HG03469 (cell line): ENCODE measurements around the gene VPS45.

Experiments
- ATAC-seq: cut with Tn5 transposase; IDR thresholded peaks from one replicate; pipeline ENCODE4 v1.9.1; 2021; ENCODE audit warnings: mild to moderate bottlenecking, moderate library complexity, moderate number of reproducible peaks; ENCODE audit not compliant: unreplicated experiment

Gene VPS45

GRCh38 chr1:150156868-150157603 is 89.5 kb downstream of the VPS45 start:
- ATAC-seq, result no peak

- ATAC-seq, result no peak
Observed at GRCh38 chr1:150159550-150159949, 92.0 kb downstream of the VPS45 start.

GRCh38 chr1:150160964-150161621 is 93.5 kb downstream of the VPS45 start:
- ATAC-seq, result no peak

- no peak for ATAC-seq
Observed at GRCh38 chr1:150161747-150162581, 94.4 kb downstream of the VPS45 start.

- ATAC-seq, result no peak
Observed at GRCh38 chr1:150162582-150162861, 94.9 kb downstream of the VPS45 start.

- no peak for ATAC-seq
Observed at GRCh38 chr1:150162862-150163706, 95.5 kb downstream of the VPS45 start.

GRCh38 chr1:150164224-150164623 is 96.6 kb downstream of the VPS45 start:
- ATAC-seq, result no peak

GRCh38 chr1:150164779-150165178 is 97.2 kb downstream of the VPS45 start:
- ATAC-seq, result no peak

- no peak for ATAC-seq
Observed at GRCh38 chr1:150165622-150166612, 98.3 kb downstream of the VPS45 start.

- no peak for ATAC-seq
Observed at GRCh38 chr1:150168960-150169601, 101.5 kb downstream of the VPS45 start.

GRCh38 chr1:150171801-150172200 is 104.2 kb downstream of the VPS45 start:
- no peak for ATAC-seq

GRCh38 chr1:150173141-150173585 is 105.6 kb downstream of the VPS45 start:
- no peak for ATAC-seq

- no peak for ATAC-seq
Observed at GRCh38 chr1:150176593-150176992, 109.0 kb downstream of the VPS45 start.

GRCh38 chr1:150178548-150178947 is 111.0 kb downstream of the VPS45 start:
- ATAC-seq, result no peak

- ATAC-seq, result no peak
Observed at GRCh38 chr1:150179867-150180266, 112.3 kb downstream of the VPS45 start.

GRCh38 chr1:150180474-150180873 is 112.9 kb downstream of the VPS45 start:
- no peak for ATAC-seq

- ATAC-seq, result no peak
Observed at GRCh38 chr1:150182247-150182646, 114.7 kb downstream of the VPS45 start.

- ATAC-seq, result no peak
Observed at GRCh38 chr1:150183061-150183460, 115.5 kb downstream of the VPS45 start.

GRCh38 chr1:150185481-150185880 is 117.9 kb downstream of the VPS45 start:
- ATAC-seq, result no peak
